Pancreas (tissue), 10 donors: ENCODE results near the gene TPSB2. TPM values are rescaled to one million over a fixed set of nuclear protein-coding genes. Genes with fewer than 3 reads are reported as not detected.
"Not testable (repeated sequence)": the region's sequence is repeated elsewhere in the genome, so short reads cannot be mapped to it uniquely, and the experiment has no call there.

ENCODE experiments used
- ATAC-seq, 4 donors: fragments of 200-7000 bp; cut with Tn5 transposase; one replicate each; pipeline versions ENCODE4 v1.8.0 to v1.9.1; 2020; ENCODE audit warnings: mild to moderate bottlenecking in 4 of 4, moderate library complexity in 4 of 4
- DNase-seq, 6 donors: peaks; one replicate each; pipeline ENCODE4 v3.0.0-alpha.2; 2020
- FAIRE-seq: peaks from 2 replicates; lab custom pipeline; 2012; peaks lifted over from hg19 to GRCh38; lab: Jason Lieb, UNC
- H3K27ac ChIP-seq, 4 donors: fragments of 200-600 bp; sonication (generic); 1 replicate in 3 of 4; 2 replicates in 1 of 4; pipeline versions ENCODE4 v1.5.0 to v1.8.0; 2020
- H3K27me3 ChIP-seq, 4 donors: fragments of 200-600 bp; one replicate each; pipeline ENCODE4 v1.8.0; 2021
- H3K36me3 ChIP-seq, 3 donors: fragments of 200-600 bp; sonication (generic) in 1 of 3; one replicate each; pipeline versions ENCODE4 v1.5.0 to v1.8.0; 2020 to 2021
- H3K4me1 ChIP-seq, 3 donors: fragments of 200-600 bp; one replicate each; pipeline ENCODE4 v1.8.0; 2021
- H3K4me3 ChIP-seq, 4 donors: fragments of 200-600 bp; sonication (generic) in 2 of 4; one replicate each; pipeline versions ENCODE4 v1.5.0 to v1.8.0; 2020 to 2021
- H3K9me3 ChIP-seq, 4 donors: fragments of 200-600 bp; one replicate each; pipeline ENCODE4 v1.8.0; 2021
- CTCF ChIP-seq, 4 donors: fragments of 200-600 bp; sonication (generic) in 3 of 4; IDR thresholded peaks; one replicate each; pipeline versions ENCODE4 v1.5.0 to v1.8.0; 2021; ENCODE audit warnings: antibody characterized with exemption in 4 of 4
- WGBS, 2 donors: extraction: QIAGEN DNeasy Blood & Tissue Kit; methylation state at CpG; one replicate each; pipeline ENCODE4 v1.1.7; 2013; 5-methylcytosine and 5-hydroxymethylcytosine counted together
- intact Hi-C, 3 donors: fragments of 100-400 bp; cut with DNase I; formaldehyde crosslinking; loops; one replicate each; pipeline versions ENCODE4 v1.11.1 to v1.14.2; 2022
- polyA plus RNA-seq, 2 donors: library from polyadenylated mRNA; stranded (reverse); fragments of 200-250 nt; gene quantifications; one replicate each; pipeline ENCODE4 v1.2.3, GENCODE V29; 2013
- total RNA-seq, 6 donors: library from RNA; stranded (reverse); fragmentation: NEBNext Ultra II Directional in 4 of 6; extraction: Animal tissue kit (Norgen Biotek cat#: 25700) in 4 of 6; gene quantifications; one replicate each; pipeline versions ENCODE4 v1.2.1 to v1.2.4, GENCODE V29; 2021 to 2023
- donor health status: healthy with polysubstance abuse.
- donor health status: DM: no; HTN: no; CAD: no; lungs with moderate emphysema.
- donor health status: DM: no; HTN: no; CAD: no.
- donor health status: control.
- donor health status: control.
- donor health status: Bipolar disorder and iron deficiency.
- donor health status: DM: yes; HTN: yes; CAD: no.
- donor health status: DM: no; HTN: no; CAD: no.
- donor health status: DM: no; HTN: no; CAD: no.
- donor health status: DM: yes; HTN: yes; CAD: no.

The TPSB2 gene
- total and polyA plus RNA-seq, 8 donors = 0.69 to 12.2 (median 4.9) TPM

DNA sequence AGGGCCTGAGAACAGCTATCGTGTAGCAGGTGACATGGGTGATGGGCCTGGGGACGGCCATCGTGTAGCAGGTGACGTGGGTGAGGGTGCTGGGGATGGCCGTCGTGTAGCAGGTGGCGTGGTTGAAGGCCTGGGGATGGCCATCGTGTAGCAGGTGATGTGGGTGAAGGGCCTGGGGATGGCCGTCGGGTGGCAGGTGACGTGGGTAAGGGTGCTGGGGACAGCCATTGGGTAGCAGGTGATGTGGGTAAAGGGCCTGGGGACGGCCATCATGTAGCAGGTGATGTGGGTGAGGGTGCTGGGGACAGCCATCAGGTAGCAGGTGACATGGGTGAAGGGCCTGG is 41.4 kb upstream of the TPSB2 start:
- WGBS, 2 donors = 55 to 66% methylated on average over 12 of the region's 12 CpGs
- intact Hi-C loops = no loop called here
- Histone ChIP-seq H3K27ac (no peak overlapping the region), H3K9me3 (no peaks in the 10 kb centered on the region), H3K27me3 (no peaks in the 10 kb centered on the region), H3K4me3 (no peak overlapping the region), H3K36me3 (no peaks in the 10 kb centered on the region), H3K4me1 (no peaks in the 10 kb centered on the region)
- TF ChIP-seq CTCF (IDR thresholded peaks at IDR 0.05) = no peak
- ATAC-seq = no peak
- FAIRE-seq = no peak
- peak in 1 of 6 donors; percentile 76 for DNase-seq

DNA sequence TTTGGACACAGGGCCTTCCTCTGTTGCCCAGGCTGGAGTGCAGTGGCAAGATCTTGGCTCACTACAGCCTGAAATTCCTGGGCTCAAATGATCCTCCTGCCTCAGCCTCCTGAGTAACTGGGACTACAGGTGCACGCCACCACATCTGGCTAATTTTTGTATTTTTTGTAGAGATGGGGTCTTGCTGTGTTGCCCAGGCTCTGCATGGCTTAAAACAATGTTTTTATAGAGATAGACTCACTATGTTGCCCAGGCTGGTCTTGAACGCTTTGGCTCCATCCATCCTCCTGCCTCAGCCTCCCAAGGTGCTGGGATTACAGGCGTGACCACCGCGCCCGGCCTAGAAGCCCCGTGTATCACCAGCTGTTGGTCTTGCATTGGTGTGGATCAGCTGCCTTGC is 39.4 kb upstream of the TPSB2 start:
- H3K27ac ChIP-seq, H3K27me3 ChIP-seq, H3K4me3 ChIP-seq, intact Hi-C loops, H3K9me3 ChIP-seq, ATAC-seq, H3K4me1 ChIP-seq, FAIRE-seq, H3K36me3 ChIP-seq, DNase-seq: not testable (repeated sequence)
- 90 to 94% methylated on average over 7 of the region's 7 CpGs for whole genome bisulfite sequencing, 2 donors

GRCh38 chr16:1265826-1266225 is 35.8 kb upstream of the TPSB2 start:
- H3K27ac ChIP-seq = no peak overlapping the region
- ATAC-seq (no peak), FAIRE-seq (no peak), DNase-seq (no peak)
- no peaks in the 10 kb centered on the region for H3K36me3 ChIP-seq
- no peaks in the 10 kb centered on the region for H3K4me1 ChIP-seq
- 71 to 81% methylated on average over 16 to 19 of the region's 19 CpGs for WGBS, 2 donors
- intact Hi-C loops = no loop called here
- TF ChIP-seq CTCF (IDR thresholded peaks at IDR 0.05) = no peak
- no peaks in the 10 kb centered on the region for H3K9me3 ChIP-seq
- H3K4me3 ChIP-seq = no peak overlapping the region
- H3K27me3 ChIP-seq = peaks cover 0 to 5% (median 0%) of the 10 kb centered on the region in 4 donors

DNA sequence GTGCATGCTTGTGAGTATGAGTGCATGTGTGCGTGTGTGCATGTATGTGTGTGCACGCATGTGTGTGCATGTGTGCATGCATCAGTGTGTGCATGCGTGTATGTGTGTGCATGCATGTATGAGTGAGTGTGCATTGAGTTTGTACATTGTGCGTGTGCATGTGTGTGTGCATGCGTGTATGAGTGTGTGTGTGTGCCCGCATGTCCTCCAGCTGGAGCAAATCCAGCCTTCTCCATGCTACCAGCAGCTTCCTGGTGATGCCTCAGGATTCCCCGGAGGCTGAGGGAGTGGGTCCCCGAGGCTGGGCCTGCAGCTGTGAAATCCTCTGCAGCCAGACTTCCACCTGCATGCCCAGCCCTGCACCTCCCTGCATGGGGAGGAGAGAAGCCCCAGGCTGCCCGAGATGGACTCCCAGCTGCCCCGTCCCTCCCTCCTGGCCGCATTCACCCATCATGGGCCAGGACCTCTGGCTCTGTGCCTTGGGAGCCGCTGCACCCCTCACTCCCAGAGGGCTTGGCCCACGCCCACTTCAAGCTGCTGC is 35.2 kb upstream of the TPSB2 start:
- H3K4me3 ChIP-seq = no peak overlapping the region
- no peak for ATAC-seq
- intact Hi-C loops = no loop called here
- H3K36me3 ChIP-seq = no peaks in the 10 kb centered on the region
- peaks cover 0 to 5% (median 0%) of the 10 kb centered on the region in 4 donors for H3K27me3 ChIP-seq
- 72% methylated on average over 13 of the region's 13 CpGs for WGBS, 2 donors
- no peaks in the 10 kb centered on the region for H3K4me1 ChIP-seq
- H3K9me3 ChIP-seq = no peaks in the 10 kb centered on the region
- no peak for FAIRE-seq
- TF ChIP-seq CTCF (IDR thresholded peaks at IDR 0.05) = no peak
- no peak overlapping the region for H3K27ac ChIP-seq
- DNase-seq = no peak

DNA sequence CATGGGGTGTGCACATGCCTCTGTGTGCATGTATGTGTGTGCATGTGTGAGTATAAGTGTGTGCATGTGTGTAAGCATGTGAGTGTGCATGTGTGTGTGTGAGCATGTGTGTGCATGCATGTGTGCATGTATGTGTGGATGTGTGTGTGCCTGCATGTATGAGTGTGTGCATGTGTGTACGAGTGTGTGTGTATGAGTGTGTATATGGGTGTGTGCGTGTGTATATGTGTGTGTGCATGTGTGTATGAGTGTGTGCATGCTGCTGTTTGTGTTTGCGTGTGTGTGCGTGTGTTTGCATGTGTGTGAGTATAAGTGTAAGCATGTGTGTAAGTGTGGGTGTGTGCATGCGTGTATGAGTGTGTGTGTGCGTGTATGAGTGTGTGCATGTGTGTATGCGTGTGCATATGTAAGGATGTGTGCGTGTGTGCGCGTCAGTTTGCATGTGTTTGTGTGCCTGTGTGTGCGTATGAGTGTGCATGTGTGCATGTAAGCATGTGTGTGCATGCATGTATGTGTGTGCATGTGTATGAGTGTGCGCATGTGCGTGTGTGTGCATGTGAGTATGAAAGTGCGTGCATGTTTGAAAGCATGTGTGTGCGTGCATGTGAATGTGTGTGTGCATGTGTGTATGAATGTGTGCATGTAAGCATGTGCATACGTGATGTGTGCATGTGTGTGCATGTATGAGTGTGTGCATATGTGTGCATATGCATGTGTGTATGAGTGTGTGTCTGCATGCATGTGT is 34.5 kb upstream of the TPSB2 start:
- no peak for DNase-seq
- no peak for TF ChIP-seq CTCF (IDR thresholded peaks at IDR 0.05)
- ATAC-seq = no peak
- no peak overlapping the region for H3K27ac ChIP-seq
- 84 to 92% methylated on average over 16 of the region's 16 CpGs for WGBS, 2 donors
- peaks cover 0 to 5% (median 0%) of the 10 kb centered on the region in 4 donors for H3K27me3 ChIP-seq
- no peak for FAIRE-seq
- H3K36me3 ChIP-seq = no peaks in the 10 kb centered on the region
- intact Hi-C loops = no loop called here
- no peaks in the 10 kb centered on the region for H3K4me1 ChIP-seq
- no peaks in the 10 kb centered on the region for H3K9me3 ChIP-seq
- no peak overlapping the region for H3K4me3 ChIP-seq
